ENCODE results near the gene SAT1. TPM values are rescaled to one million over a fixed set of nuclear protein-coding genes. Genes with fewer than 3 reads are reported as not detected.
"Not testable (repeated sequence)": the region's sequence is repeated elsewhere in the genome, so short reads cannot be mapped to it uniquely, and the experiment has no call there.

Gene SAT1
- total RNA-seq, 2 experiments from 2014 or later, result 205 to 209 TPM

- peak overlapping the region; percentile 49 for H3K27ac Mint-ChIP-seq
- peak; percentile 62 for DNase-seq
- H3K4me3 Mint-ChIP-seq, result no peak overlapping the region
Measured at GRCh38 chrX:23756165-23756564, 26.8 kb upstream of the SAT1 start.

DNA sequence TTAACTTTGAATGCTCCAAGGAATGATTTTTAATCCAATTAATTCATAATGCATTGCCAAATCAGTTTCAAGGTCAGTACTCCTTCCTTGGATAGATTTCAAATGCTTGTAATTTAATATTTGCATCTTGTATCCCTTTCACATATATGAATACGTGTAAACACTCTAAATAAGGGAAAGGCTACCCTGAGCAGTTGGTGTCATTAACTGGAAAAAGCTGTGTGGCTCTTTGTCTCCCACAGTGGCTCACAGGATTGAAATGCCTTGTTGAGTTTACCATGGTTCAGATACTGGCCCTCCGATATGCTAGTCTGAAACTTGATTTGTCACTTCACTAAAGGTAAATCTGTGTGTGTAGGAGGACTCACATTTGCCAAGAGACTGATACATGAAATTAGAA lies 23.2 kb upstream of the SAT1 start:
- DNase-seq, result no peak
- Mint-ChIP-seq H3K4me1 (ENCODE audit: low read depth) (peaks cover 8% of the 10 kb centered on the region), H3K27ac (no peak overlapping the region), H3K9me3 (no peaks in the 10 kb centered on the region), H3K4me3 (no peak overlapping the region), H3K36me3 (no peaks in the 10 kb centered on the region), H3K27me3 (no peaks in the 10 kb centered on the region)
- CTCF ChIA-PET, result interaction anchor here (1.3 kb wide), 1 partner anchor 143 kb away, joined by 3 read pairs; no protein-coding TSS in a partner anchor
- intact Hi-C loops (cut with micrococcal nuclease), result no loop called here
- POLR2A ChIA-PET, result no interaction called here

More at GRCh38 chrX:23756165-23756564, 26.8 kb upstream of the SAT1 start:
- peaks cover 8% of the 10 kb centered on the region for H3K4me1 Mint-ChIP-seq (ENCODE audit: low read depth)
- intact Hi-C loops (cut with micrococcal nuclease), result loop anchor here (1.0 kb wide), 2 partner anchors 25 to 146 kb away; no protein-coding TSS in a partner anchor
- POLR2A ChIA-PET, result no interaction called here
- CTCF ChIA-PET, result interaction anchor here (1.0 to 1.8 kb wide), 4 partner anchors 16 to 152 kb away, joined by 3 to 16 read pairs (median 5); partner anchors contain the start of genes APOO and CXorf58
- no peaks in the 10 kb centered on the region for H3K27me3 Mint-ChIP-seq
- no peaks in the 10 kb centered on the region for H3K36me3 Mint-ChIP-seq
- no peaks in the 10 kb centered on the region for H3K9me3 Mint-ChIP-seq

GRCh38 chrX:23764188-23764984 lies 18.6 kb upstream of the SAT1 start:
- Mint-ChIP-seq H3K4me3 (no peak overlapping the region), H3K27me3 (no peaks in the 10 kb centered on the region), H3K27ac (no peak overlapping the region), H3K36me3 (no peaks in the 10 kb centered on the region), H3K9me3 (no peaks in the 10 kb centered on the region), H3K4me1 (ENCODE audit: low read depth) (no peaks in the 10 kb centered on the region)
- POLR2A ChIA-PET, result interaction anchor here (0.7 kb wide), 1 partner anchor 43 kb away, joined by 3 read pairs; no protein-coding TSS in a partner anchor
- CTCF ChIA-PET, result no interaction called here
- no peak for DNase-seq
- intact Hi-C loops (cut with micrococcal nuclease), result no loop called here

- H3K27ac Mint-ChIP-seq, result no peak overlapping the region
- no peaks in the 10 kb centered on the region for H3K27me3 Mint-ChIP-seq
- H3K9me3 Mint-ChIP-seq, result no peaks in the 10 kb centered on the region
- ChIA-PET CTCF (no interaction called here), POLR2A (no interaction called here)
- H3K4me3 Mint-ChIP-seq, result no peak overlapping the region
- H3K36me3 Mint-ChIP-seq, result no peaks in the 10 kb centered on the region
- no peaks in the 10 kb centered on the region for H3K4me1 Mint-ChIP-seq (ENCODE audit: low read depth)
- no peak for DNase-seq
- intact Hi-C loops (cut with micrococcal nuclease), result no loop called here
Measured at GRCh38 chrX:23765449-23765848, 17.5 kb upstream of the SAT1 start.

DNA sequence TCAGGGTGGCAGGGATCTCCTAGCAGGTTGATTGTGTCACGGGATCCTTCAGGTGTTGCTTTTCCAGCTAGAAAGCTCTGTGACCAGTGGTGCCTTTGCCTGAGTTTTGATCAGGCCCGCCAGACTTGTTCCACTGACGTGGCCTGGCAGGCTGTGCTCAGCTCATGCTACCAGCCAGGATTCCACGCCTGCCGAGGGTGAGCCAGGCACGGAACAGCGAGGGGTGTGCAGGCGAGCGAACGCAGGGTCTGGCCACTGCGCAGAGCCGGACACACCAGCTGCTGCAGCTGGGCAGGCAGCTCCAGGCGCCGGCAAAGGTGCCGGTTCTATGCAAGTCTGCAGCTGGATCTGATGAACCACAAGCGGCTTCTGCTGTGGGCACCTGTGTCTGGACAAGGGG lies 17.1 kb upstream of the SAT1 start:
- Mint-ChIP-seq H3K27ac (no peak overlapping the region), H3K9me3 (no peaks in the 10 kb centered on the region), H3K4me1 (ENCODE audit: low read depth) (no peaks in the 10 kb centered on the region), H3K36me3 (no peaks in the 10 kb centered on the region), H3K27me3 (no peaks in the 10 kb centered on the region), H3K4me3 (no peak overlapping the region)
- ChIA-PET CTCF (no interaction called here), POLR2A (no interaction called here)
- intact Hi-C loops (cut with micrococcal nuclease), result no loop called here
- DNase-seq, result no peak

GRCh38 chrX:23766650-23767551 lies 16.1 kb upstream of the SAT1 start:
- intact Hi-C loops (cut with micrococcal nuclease), result no loop called here
- ChIA-PET CTCF (no interaction called here), POLR2A (no interaction called here)
- no peaks in the 10 kb centered on the region for H3K9me3 Mint-ChIP-seq
- H3K27ac Mint-ChIP-seq, result no peak overlapping the region
- H3K4me1 Mint-ChIP-seq (ENCODE audit: low read depth), result no peaks in the 10 kb centered on the region
- H3K4me3 Mint-ChIP-seq, result peak overlapping the region; percentile 51
- no peaks in the 10 kb centered on the region for H3K27me3 Mint-ChIP-seq
- no peaks in the 10 kb centered on the region for H3K36me3 Mint-ChIP-seq
- no peak for DNase-seq

- no peak for DNase-seq
- Mint-ChIP-seq H3K4me3 (no peak overlapping the region), H3K36me3 (no peaks in the 10 kb centered on the region), H3K27ac (no peak overlapping the region), H3K4me1 (ENCODE audit: low read depth) (peaks cover 11% of the 10 kb centered on the region), H3K27me3 (no peaks in the 10 kb centered on the region), H3K9me3 (no peaks in the 10 kb centered on the region)
- intact Hi-C loops (cut with micrococcal nuclease), result no loop called here
- CTCF ChIA-PET, result no interaction called here
- POLR2A ChIA-PET, result no interaction called here
Measured at GRCh38 chrX:23770142-23770541, 12.8 kb upstream of the SAT1 start.

GRCh38 chrX:23771086-23771485 lies 11.9 kb upstream of the SAT1 start:
- H3K4me1 Mint-ChIP-seq (ENCODE audit: low read depth), result peaks cover 11% of the 10 kb centered on the region
- intact Hi-C loops (cut with micrococcal nuclease); POLR2A ChIA-PET; H3K27me3 Mint-ChIP-seq; H3K9me3 Mint-ChIP-seq; H3K36me3 Mint-ChIP-seq; H3K27ac Mint-ChIP-seq; CTCF ChIA-PET; H3K4me3 Mint-ChIP-seq; DNase-seq: not testable (repeated sequence)

DNA sequence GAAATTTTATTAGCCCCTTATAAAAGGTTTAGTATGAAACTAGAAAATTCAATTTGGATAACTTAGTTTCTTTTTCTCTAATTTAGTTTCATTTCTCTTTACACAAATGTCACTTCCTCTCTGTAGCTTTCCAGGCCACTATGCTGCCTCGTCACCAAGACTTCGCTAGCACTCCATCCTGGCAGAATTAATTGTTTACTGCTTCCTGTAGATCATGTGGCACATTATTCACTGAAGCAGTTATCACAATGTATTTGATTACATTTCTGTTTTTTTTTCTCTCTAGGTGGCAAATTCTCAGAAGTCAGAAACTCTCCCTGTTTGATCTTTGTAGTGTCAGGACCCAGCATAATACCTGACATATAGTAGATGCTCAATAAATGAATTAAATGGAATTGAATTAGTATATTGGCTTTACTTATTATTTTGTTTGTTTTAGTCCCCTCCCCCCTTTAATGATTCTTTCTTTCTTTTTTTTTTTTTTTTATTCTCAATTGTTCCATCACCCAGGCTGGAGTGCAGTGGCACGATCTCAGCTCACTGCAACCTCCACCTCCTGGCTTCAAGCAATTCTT lies 9.3 kb upstream of the SAT1 start:
- peak overlapping the region; percentile 5 for H3K4me3 Mint-ChIP-seq
- peaks cover 11% of the 10 kb centered on the region for H3K4me1 Mint-ChIP-seq (ENCODE audit: low read depth)
- peak; percentile 57 for DNase-seq
- H3K36me3 Mint-ChIP-seq, result no peaks in the 10 kb centered on the region
- H3K27ac Mint-ChIP-seq, result peak overlapping the region; percentile 87
- no peaks in the 10 kb centered on the region for H3K9me3 Mint-ChIP-seq
- H3K27me3 Mint-ChIP-seq, result no peaks in the 10 kb centered on the region
- ChIA-PET CTCF (interaction anchor here (1.6 to 1.7 kb wide), 2 partner anchors 10 to 128 kb away, joined by 6 to 10 read pairs; partner anchors contain the start of gene SAT1), POLR2A (interaction anchor here (0.5 to 1.5 kb wide), 3 partner anchors 9 to 96 kb away, joined by 3 to 5 read pairs (median 4); partner anchors contain the start of gene SAT1)
- intact Hi-C loops (cut with micrococcal nuclease), result loop anchor here (1.0 kb wide), 1 partner anchor 8 kb away; no protein-coding TSS in a partner anchor

DNA sequence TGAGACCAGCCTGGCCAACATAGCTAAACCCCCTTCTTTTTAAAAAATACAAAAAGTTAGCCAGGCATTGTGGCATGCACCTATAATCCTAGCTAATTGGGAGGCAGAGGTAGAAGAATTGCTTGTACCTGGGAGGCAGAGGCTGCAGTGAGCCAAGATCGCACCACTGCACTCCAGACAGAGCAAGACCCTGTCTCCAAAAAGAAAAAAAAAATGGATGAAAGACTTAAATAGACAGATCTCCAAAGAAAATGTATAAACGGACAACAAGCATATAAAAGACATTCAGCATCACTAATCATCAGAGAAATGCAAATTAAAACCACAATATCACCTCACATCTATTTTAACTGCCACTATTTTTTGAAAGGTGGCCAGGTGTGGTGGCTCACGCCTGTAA lies 6.6 kb upstream of the SAT1 start:
- no peaks in the 10 kb centered on the region for H3K9me3 Mint-ChIP-seq
- intact Hi-C loops (cut with micrococcal nuclease), result no loop called here
- H3K36me3 Mint-ChIP-seq, result no peaks in the 10 kb centered on the region
- H3K27ac Mint-ChIP-seq, result no peak overlapping the region
- ChIA-PET CTCF (interaction anchor here (1.1 kb wide), 1 partner anchor 126 kb away, joined by 3 read pairs; no protein-coding TSS in a partner anchor), POLR2A (no interaction called here)
- no peak for DNase-seq
- no peak overlapping the region for H3K4me3 Mint-ChIP-seq
- peaks cover 14% of the 10 kb centered on the region for H3K4me1 Mint-ChIP-seq (ENCODE audit: low read depth)
- no peaks in the 10 kb centered on the region for H3K27me3 Mint-ChIP-seq

DNA sequence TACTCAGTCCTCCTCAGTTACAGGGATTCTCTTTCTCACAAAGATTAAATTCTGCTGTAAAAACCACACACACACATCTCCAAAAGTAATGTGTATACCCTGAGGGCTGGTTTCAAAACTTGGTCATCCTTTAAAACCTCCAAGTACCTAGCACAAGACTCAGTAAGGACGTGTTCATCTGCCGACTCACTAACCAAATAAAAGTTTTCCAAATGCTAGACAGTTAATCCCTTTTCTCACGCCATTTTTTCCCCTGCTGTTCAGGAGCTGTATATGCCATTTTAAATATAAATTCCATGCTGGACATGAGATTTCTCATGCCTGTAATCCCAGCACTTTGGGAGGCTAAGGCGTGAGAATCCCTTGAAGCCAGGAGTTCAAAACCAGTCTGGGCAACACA lies 3.9 kb upstream of the SAT1 start:
- H3K36me3 Mint-ChIP-seq, result peaks cover 5% of the 10 kb centered on the region
- H3K27ac Mint-ChIP-seq, result peak overlapping the region; percentile 38
- peaks cover 15% of the 10 kb centered on the region for H3K4me1 Mint-ChIP-seq (ENCODE audit: low read depth)
- H3K4me3 Mint-ChIP-seq, result no peak overlapping the region
- POLR2A ChIA-PET, result interaction anchor here (1.2 kb wide), 1 partner anchor 36 kb away, joined by 3 read pairs; the partner anchor contains the start of gene ACOT9
- no peak for DNase-seq
- CTCF ChIA-PET, result no interaction called here
- intact Hi-C loops (cut with micrococcal nuclease), result no loop called here
- H3K27me3 Mint-ChIP-seq, result no peaks in the 10 kb centered on the region
- no peaks in the 10 kb centered on the region for H3K9me3 Mint-ChIP-seq
